ENCODE data around the gene SV2C. TPM values are rescaled to one million over a fixed set of nuclear protein-coding genes. Genes with fewer than 3 reads are reported as not detected.

SV2C gene
- total RNA-seq, 1 donor from 2014 or later: 0.15 TPM

- no peak overlapping the region for H3K4me3 ChIP-seq
- no peak overlapping the region for H3K9ac ChIP-seq
- no peaks in the 10 kb centered on the region for H3K27me3 ChIP-seq
- H4K20me1 ChIP-seq (ENCODE audit: low read depth): no peaks in the 10 kb centered on the region
- H2AFZ ChIP-seq (replicated peaks): no peak overlapping the region
- no peaks in the 10 kb centered on the region for H3K79me2 ChIP-seq (ENCODE audit: low read depth)
- no peaks in the 10 kb centered on the region for H3F3A ChIP-seq (ENCODE audit: low read depth)
- DNase-seq (ENCODE audit: low spot score): no peak
- no peak overlapping the region for H3K4me3 Mint-ChIP-seq
- H3K27me3 Mint-ChIP-seq (ENCODE audit: insufficient read depth, low read depth): no peaks in the 10 kb centered on the region
- no peaks in the 10 kb centered on the region for H3K36me3 ChIP-seq
- H3K27ac ChIP-seq: no peak overlapping the region
- H3K4me2 ChIP-seq: no peak overlapping the region
- no peak overlapping the region for H3K27ac Mint-ChIP-seq
- peaks cover 15% of the 10 kb centered on the region for H3K4me1 Mint-ChIP-seq
- H3K9me3 Mint-ChIP-seq: no peaks in the 10 kb centered on the region
- no peaks in the 10 kb centered on the region for H3K9me3 ChIP-seq (ENCODE audit: low read depth)
- H3K4me1 ChIP-seq: peaks cover 12% of the 10 kb centered on the region
- peaks cover 2% of the 10 kb centered on the region for H3K36me3 Mint-ChIP-seq
- TF ChIP-seq EZH2 (IDR thresholded peaks at IDR 0.05): no peak
- TF ChIP-seq CTCF (IDR thresholded peaks at IDR 0.05): no peak
- no peak for TF ChIP-seq EZH2phosphoT487 (IDR thresholded peaks at IDR 0.05)
These were observed 146.7 kb downstream of the SV2C start for GRCh38 chr5:76229900-76230299.

GRCh38 chr5:76230711-76231285, 147.6 kb downstream of the SV2C start:
- no peaks in the 10 kb centered on the region for H3F3A ChIP-seq (ENCODE audit: low read depth)
- no peak overlapping the region for H3K4me2 ChIP-seq
- H3K27me3 Mint-ChIP-seq (ENCODE audit: insufficient read depth, low read depth): no peaks in the 10 kb centered on the region
- H3K9me3 Mint-ChIP-seq: no peaks in the 10 kb centered on the region
- no peak overlapping the region for H3K4me3 Mint-ChIP-seq
- H4K20me1 ChIP-seq (ENCODE audit: low read depth): no peaks in the 10 kb centered on the region
- peaks cover 10% of the 10 kb centered on the region for H3K4me1 ChIP-seq
- peaks cover 15% of the 10 kb centered on the region for H3K4me1 Mint-ChIP-seq
- no peak overlapping the region for H3K4me3 ChIP-seq
- no peaks in the 10 kb centered on the region for H3K79me2 ChIP-seq (ENCODE audit: low read depth)
- peaks cover 2% of the 10 kb centered on the region for H3K36me3 Mint-ChIP-seq
- H2AFZ ChIP-seq (replicated peaks): no peak overlapping the region
- H3K27ac Mint-ChIP-seq: no peak overlapping the region
- DNase-seq (ENCODE audit: low spot score): no peak
- no peak overlapping the region for H3K9ac ChIP-seq
- H3K9me3 ChIP-seq (ENCODE audit: low read depth): no peaks in the 10 kb centered on the region
- H3K27ac ChIP-seq: no peak overlapping the region
- H3K36me3 ChIP-seq: no peaks in the 10 kb centered on the region
- H3K27me3 ChIP-seq: no peaks in the 10 kb centered on the region
- TF ChIP-seq CTCF (IDR thresholded peaks at IDR 0.05) (no peak), EZH2phosphoT487 (IDR thresholded peaks at IDR 0.05) (no peak), EZH2 (IDR thresholded peaks at IDR 0.05) (no peak)

- Histone ChIP-seq H4K20me1 (ENCODE audit: low read depth) (no peaks in the 10 kb centered on the region), H3K9ac (no peak overlapping the region), H3K79me2 (ENCODE audit: low read depth) (no peaks in the 10 kb centered on the region), H3F3A (ENCODE audit: low read depth) (no peaks in the 10 kb centered on the region), H3K4me2 (peak overlapping the region; percentile 8), H3K4me1 (peaks cover 10% of the 10 kb centered on the region), H2AFZ (replicated peaks) (peak overlapping the region; percentile 27), H3K27ac (no peak overlapping the region), H3K27me3 (no peaks in the 10 kb centered on the region), H3K9me3 (ENCODE audit: low read depth) (no peaks in the 10 kb centered on the region), H3K4me3 (no peak overlapping the region), H3K36me3 (no peaks in the 10 kb centered on the region)
- Mint-ChIP-seq H3K4me3 (no peak overlapping the region), H3K27me3 (ENCODE audit: insufficient read depth, low read depth) (no peaks in the 10 kb centered on the region), H3K4me1 (peaks cover 7% of the 10 kb centered on the region), H3K9me3 (no peaks in the 10 kb centered on the region), H3K36me3 (no peaks in the 10 kb centered on the region), H3K27ac (no peak overlapping the region)
- TF ChIP-seq CTCF (IDR thresholded peaks at IDR 0.05) (no peak), EZH2 (IDR thresholded peaks at IDR 0.05) (no peak), EZH2phosphoT487 (IDR thresholded peaks at IDR 0.05) (no peak)
- DNase-seq (ENCODE audit: low spot score): no peak
These were observed 151.5 kb downstream of the SV2C start for GRCh38 chr5:76234665-76235064.
